HS-27A (cell line): ENCODE results near the gene MAN1C1.
"Not testable (repeated sequence)": the region's sequence is repeated elsewhere in the genome, so short reads cannot be mapped to it uniquely, and the experiment has no call there.

Experiments
- DNase-seq: peaks from one replicate; pipeline ENCODE4 v3.0.0-alpha.2; 2012; ENCODE audit warnings: low read depth, missing footprints

MAN1C1 gene

GRCh38 chr1:25657883-25658760 lies 41.5 kb downstream of the MAN1C1 start:
- no peak for DNase-seq

- DNase-seq, result no peak
Measured at GRCh38 chr1:25658791-25659431, 42.3 kb downstream of the MAN1C1 start.

GRCh38 chr1:25661043-25661815 lies 44.6 kb downstream of the MAN1C1 start:
- DNase-seq, result no peak

- no peak for DNase-seq
Measured at GRCh38 chr1:25662061-25662460, 45.5 kb downstream of the MAN1C1 start.

- DNase-seq, result not testable (repeated sequence)
Measured at GRCh38 chr1:25662959-25663358, 46.4 kb downstream of the MAN1C1 start.

- DNase-seq, result no peak
Measured at GRCh38 chr1:25664357-25665199, 48.0 kb downstream of the MAN1C1 start.

GRCh38 chr1:25666460-25666859 lies 49.9 kb downstream of the MAN1C1 start:
- no peak for DNase-seq

- DNase-seq, result no peak
Measured at GRCh38 chr1:25668931-25669573, 52.5 kb downstream of the MAN1C1 start.

GRCh38 chr1:25669781-25670567 lies 53.4 kb downstream of the MAN1C1 start:
- no peak for DNase-seq

GRCh38 chr1:25671929-25672328 lies 55.3 kb downstream of the MAN1C1 start:
- no peak for DNase-seq

GRCh38 chr1:25672763-25673409 lies 56.3 kb downstream of the MAN1C1 start:
- DNase-seq, result no peak

GRCh38 chr1:25673456-25673855 lies 56.9 kb downstream of the MAN1C1 start:
- DNase-seq, result no peak

- DNase-seq, result no peak
Measured at GRCh38 chr1:25673962-25674806, 57.6 kb downstream of the MAN1C1 start.

GRCh38 chr1:25674807-25675084 lies 58.2 kb downstream of the MAN1C1 start:
- DNase-seq, result no peak

GRCh38 chr1:25675729-25676476 lies 59.3 kb downstream of the MAN1C1 start:
- no peak for DNase-seq

GRCh38 chr1:25676488-25676887 lies 59.9 kb downstream of the MAN1C1 start:
- DNase-seq, result no peak

- DNase-seq, result no peak
Measured at GRCh38 chr1:25677193-25677773, 60.7 kb downstream of the MAN1C1 start.

- DNase-seq, result no peak
Measured at GRCh38 chr1:25679171-25679570, 62.6 kb downstream of the MAN1C1 start.
